H1 (cell line): ENCODE results near the gene DHDH. TPM values are rescaled to one million over a fixed set of nuclear protein-coding genes. Genes with fewer than 3 reads are reported as not detected.

Experiments used
- BCL11A ChIP-seq, 2 experiments: IDR thresholded peaks; one replicate each; pipeline ENCODE4 v1.6.1; 2011; ENCODE audit warnings: low read depth in 2 of 2, low read length in 2 of 2, mild to moderate bottlenecking in 2 of 2
- CTCF ChIP-seq, 3 experiments: IDR thresholded peaks; 1 replicate in 2 of 3; 2 replicates in 1 of 3; pipeline versions ENCODE4 v1.5.1 to v1.6.1; 2011; ENCODE audit warnings: low read length in 3 of 3, mild to moderate bottlenecking in 3 of 3, inconsistent platforms in 2 of 3, low read depth in 1 of 3, moderate library complexity in 1 of 3; ENCODE audit not compliant: insufficient read depth in 1 of 3; ENCODE audit errors: control extremely low read depth in 1 of 3
- EZH2 ChIP-seq: fragments of 200-600 bp; sonication (generic); IDR thresholded peaks from 2 replicates; pipeline ENCODE4 v1.7.1; 2012; ENCODE audit warnings: low read depth, mild to moderate bottlenecking, moderate library complexity, low read length, inconsistent platforms; ENCODE audit not compliant: severe bottlenecking
- FOSL1 ChIP-seq: IDR thresholded peaks from 2 replicates; pipeline ENCODE4 v1.6.1; 2011; ENCODE audit warnings: mild to moderate bottlenecking, low read depth, low read length, moderate library complexity; ENCODE audit not compliant: insufficient read depth
- GABPA ChIP-seq: IDR thresholded peaks from 2 replicates; pipeline ENCODE4 v1.6.1; 2011; ENCODE audit warnings: mild to moderate bottlenecking, low read length, moderate library complexity, borderline replicate concordance; ENCODE audit not compliant: insufficient read depth
- KDM5A ChIP-seq: fragments of 200-600 bp; IDR thresholded peaks from 2 replicates; pipeline ENCODE4 v1.7.1; 2012; ENCODE audit warnings: mild to moderate bottlenecking, low read length, inconsistent platforms, mixed read lengths
- POLR2A ChIP-seq, 2 experiments: IDR thresholded peaks; 1 replicate in 1 of 2; 2 replicates in 1 of 2; pipeline ENCODE4 v1.6.1; 2011; ENCODE audit warnings: low read depth in 2 of 2, low read length in 2 of 2, mild to moderate bottlenecking in 2 of 2; ENCODE audit errors: control extremely low read depth in 1 of 2
- RNF2 ChIP-seq: fragments of 200-900, 300-1000 bp; sonication (generic); IDR thresholded peaks from 2 replicates; pipeline ENCODE4 v1.7.1; 2016; ENCODE audit warnings: borderline replicate concordance, low read depth, mild to moderate bottlenecking, antibody characterized with exemption, low read length; ENCODE audit not compliant: poor library complexity, severe bottlenecking; ENCODE audit errors: missing control alignments
- SIN3A ChIP-seq, 2 experiments: IDR thresholded peaks in 1 of 2; conservative IDR thresholded peaks in 1 of 2; 2 replicates each; pipeline ENCODE4 v1.6.1; 2011 to 2012; ENCODE audit warnings: low read length in 2 of 2, improper control_type of control experiment in 1 of 2, low read depth in 1 of 2, mild to moderate bottlenecking in 1 of 2
- SIX5 ChIP-seq: IDR thresholded peaks from 2 replicates; pipeline ENCODE4 v1.6.1; 2011; ENCODE audit warnings: mild to moderate bottlenecking, low read depth, low read length
- SUZ12 ChIP-seq: fragments of 200-600 bp; sonication (generic); IDR thresholded peaks from 2 replicates; pipeline ENCODE4 v1.6.1; 2012; ENCODE audit warnings: mild to moderate bottlenecking, inconsistent platforms, low read length, moderate library complexity, mixed read lengths
- TEAD4 ChIP-seq: IDR thresholded peaks from 2 replicates; pipeline ENCODE4 v1.6.1; 2012; ENCODE audit warnings: low read depth, low read length, inconsistent platforms, mixed read lengths
- YY1 ChIP-seq: IDR thresholded peaks from 2 replicates; pipeline ENCODE4 v1.6.1; 2011; ENCODE audit warnings: low read depth, mild to moderate bottlenecking, low read length
- polyA plus RNA-seq, 7 experiments: library from polyadenylated mRNA; depleted of rRNA in 3 of 7; stranded (reverse) in 5 of 7; unstranded in 2 of 7; fragments of >200 nt in 5 of 7; fragments of 200-250 nt in 2 of 7; gene quantifications; 1 replicate in 5 of 7; 2 replicates in 1 of 7; 4 replicates in 1 of 7; pipeline versions ENCODE4 v1.2.1 to v1.2.3, GENCODE V29; 2011 to 2013; ENCODE audit warnings: missing spikeins in 2 of 7, mixed read lengths in 2 of 7
- total RNA-seq: library from RNA; stranded (reverse); fragmentation: NEBNext Ultra II Directional; extraction: Animal tissue kit (Norgen Biotek cat#: 25700); gene quantifications from 2 replicates; pipeline ENCODE4 v1.2.1, GENCODE V29; 2021
- TF ChIP-seq, protein P1 (sequence below): IDR thresholded peaks from 2 replicates; pipeline ENCODE4 v1.6.1; 2012; ENCODE audit warnings: low read length, inconsistent platforms
- TF ChIP-seq, protein P2 (sequence below): IDR thresholded peaks from 2 replicates; pipeline ENCODE4 v1.6.1; 2012; ENCODE audit warnings: inconsistent platforms

Gene DHDH
- total and polyA plus RNA-seq, 2 of the 8 experiments (the other 6 are each of a cell fraction or from before 2014, with no cell fraction given) = 2.2 to 2.8 TPM

DNA sequence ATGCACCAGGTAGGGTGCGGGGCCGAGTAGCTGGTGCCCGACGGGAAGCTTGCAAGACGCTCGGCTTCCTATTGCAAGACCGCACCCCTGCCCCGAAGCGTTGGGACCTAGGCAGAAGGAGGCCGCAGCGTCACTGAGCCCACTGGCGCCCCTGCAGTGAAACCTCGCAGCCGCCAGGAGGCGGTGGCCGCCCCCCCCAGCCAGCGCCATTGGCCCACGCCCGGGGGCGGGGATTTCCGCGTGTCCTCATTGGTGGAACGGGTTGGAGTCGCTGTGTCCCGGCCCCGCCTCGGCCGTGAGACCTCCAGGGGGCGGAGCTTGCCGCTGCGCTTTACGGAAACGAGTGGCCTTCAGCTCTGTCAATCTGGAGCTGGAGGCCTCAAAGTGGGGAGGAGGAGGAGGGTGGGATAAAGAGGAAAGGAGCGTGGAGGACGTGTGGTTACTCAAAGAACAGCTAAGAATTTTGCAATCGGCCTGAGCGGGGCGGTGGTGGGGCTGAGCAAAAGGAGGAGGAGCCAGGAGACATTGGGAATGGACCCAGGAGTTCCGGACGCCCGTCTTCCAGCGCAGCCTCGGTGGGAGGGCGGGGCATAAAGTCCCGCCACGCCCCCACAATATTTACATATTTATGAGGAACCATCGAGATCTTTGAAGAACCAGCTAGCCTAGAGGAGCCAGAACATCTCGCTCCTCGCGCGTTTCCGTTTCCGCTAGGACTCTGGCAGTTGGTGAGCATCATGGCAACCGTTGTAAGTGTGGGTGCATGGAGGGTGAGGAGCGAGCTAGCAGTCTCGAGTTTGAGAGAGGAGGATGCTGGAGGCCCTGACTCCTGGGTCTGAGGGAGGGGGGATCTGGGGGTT is 59.9 kb downstream of the DHDH start, which contains the start of the genes GYS1 and RUVBL2 (continued):
- TF ChIP-seq, protein P1, sequence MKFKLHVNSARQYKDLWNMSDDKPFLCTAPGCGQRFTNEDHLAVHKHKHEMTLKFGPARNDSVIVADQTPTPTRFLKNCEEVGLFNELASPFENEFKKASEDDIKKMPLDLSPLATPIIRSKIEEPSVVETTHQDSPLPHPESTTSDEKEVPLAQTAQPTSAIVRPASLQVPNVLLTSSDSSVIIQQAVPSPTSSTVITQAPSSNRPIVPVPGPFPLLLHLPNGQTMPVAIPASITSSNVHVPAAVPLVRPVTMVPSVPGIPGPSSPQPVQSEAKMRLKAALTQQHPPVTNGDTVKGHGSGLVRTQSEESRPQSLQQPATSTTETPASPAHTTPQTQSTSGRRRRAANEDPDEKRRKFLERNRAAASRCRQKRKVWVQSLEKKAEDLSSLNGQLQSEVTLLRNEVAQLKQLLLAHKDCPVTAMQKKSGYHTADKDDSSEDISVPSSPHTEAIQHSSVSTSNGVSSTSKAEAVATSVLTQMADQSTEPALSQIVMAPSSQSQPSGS = no peak
- TF ChIP-seq RNF2 (no peak), GABPA (peak; percentile 92), FOSL1 (no peak), SUZ12 (no peak), CTCF (IDR thresholded peaks at IDR 0.05; ENCODE audit: control extremely low read depth in 1 of 3, insufficient read depth in 1 of 3, low read depth in 1 of 3, low read length in 3 of 3) (peak; percentile 78 to 92 (median 88)), SIN3A (conservative IDR thresholded peaks at IDR 0.05 in 1 of 2, IDR thresholded peaks at IDR 0.05 in 1 of 2; ENCODE audit: low read depth in 1 of 2, low read length in 2 of 2) (peak; percentile 52 to 67; a peak in 1 of 4 replicates), EZH2 (no peak), KDM5A (peak; percentile 83; the same call in 1 of the 2 replicates), POLR2A (IDR thresholded peaks at IDR 0.05; ENCODE audit: control extremely low read depth in 1 of 2, low read depth in 2 of 2, low read length in 2 of 2) (peak in 1 of 2 experiments; percentile 77; a peak in 2 of 3 replicates), BCL11A (IDR thresholded peaks at IDR 0.05; ENCODE audit: low read depth in 2 of 2, low read length in 2 of 2) (no peak), SIX5 (no peak), TEAD4 (no peak), YY1 (peak; percentile 88)
- TF ChIP-seq, protein P2, sequence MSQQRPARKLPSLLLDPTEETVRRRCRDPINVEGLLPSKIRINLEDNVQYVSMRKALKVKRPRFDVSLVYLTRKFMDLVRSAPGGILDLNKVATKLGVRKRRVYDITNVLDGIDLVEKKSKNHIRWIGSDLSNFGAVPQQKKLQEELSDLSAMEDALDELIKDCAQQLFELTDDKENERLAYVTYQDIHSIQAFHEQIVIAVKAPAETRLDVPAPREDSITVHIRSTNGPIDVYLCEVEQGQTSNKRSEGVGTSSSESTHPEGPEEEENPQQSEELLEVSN = peak; percentile 49; the same call in 1 of the 2 replicates
